Measurements from ENCODE around the gene KREMEN1.
"Not testable (repeated sequence)": the region's sequence is repeated elsewhere in the genome, so short reads cannot be mapped to it uniquely, and the experiment has no call there.

The KREMEN1 gene

GRCh38 chr22:29109822-29110221 lies 37.0 kb downstream of the KREMEN1 start:
- no peak for DNase-seq

GRCh38 chr22:29110946-29111345 lies 38.1 kb downstream of the KREMEN1 start:
- DNase-seq: no peak

- DNase-seq: no peak
Measured at GRCh38 chr22:29112121-29112520, 39.3 kb downstream of the KREMEN1 start.

GRCh38 chr22:29112681-29113080 lies 39.8 kb downstream of the KREMEN1 start:
- no peak for DNase-seq

GRCh38 chr22:29113319-29113718 lies 40.5 kb downstream of the KREMEN1 start:
- no peak for DNase-seq

GRCh38 chr22:29114392-29114791 lies 41.6 kb downstream of the KREMEN1 start:
- no peak for DNase-seq

- no peak for DNase-seq
Measured at GRCh38 chr22:29115682-29116288, 43.0 kb downstream of the KREMEN1 start.

- DNase-seq: no peak
Measured at GRCh38 chr22:29116397-29117123, 43.7 kb downstream of the KREMEN1 start.

- peak in 1 of 2 donors; percentile 18 for DNase-seq
Measured at GRCh38 chr22:29117799-29118477, 45.1 kb downstream of the KREMEN1 start.

GRCh38 chr22:29120098-29120912 lies 47.5 kb downstream of the KREMEN1 start:
- not testable (repeated sequence) for DNase-seq

- DNase-seq: no peak
Measured at GRCh38 chr22:29121124-29121523, 48.3 kb downstream of the KREMEN1 start.

GRCh38 chr22:29122041-29122440 lies 49.2 kb downstream of the KREMEN1 start:
- no peak for DNase-seq

GRCh38 chr22:29124777-29125442 lies 52.1 kb downstream of the KREMEN1 start:
- DNase-seq: no peak

GRCh38 chr22:29125443-29125778 lies 52.6 kb downstream of the KREMEN1 start:
- DNase-seq: no peak

GRCh38 chr22:29125844-29126243 lies 53.0 kb downstream of the KREMEN1 start:
- DNase-seq: no peak

GRCh38 chr22:29126670-29127395 lies 54.0 kb downstream of the KREMEN1 start:
- no peak for DNase-seq

- no peak for DNase-seq
Measured at GRCh38 chr22:29128891-29129807, 56.3 kb downstream of the KREMEN1 start.

- no peak for DNase-seq
Measured at GRCh38 chr22:29129808-29130140, 56.9 kb downstream of the KREMEN1 start.

GRCh38 chr22:29130476-29130875 lies 57.6 kb downstream of the KREMEN1 start:
- DNase-seq: no peak

GRCh38 chr22:29133603-29134133 lies 60.8 kb downstream of the KREMEN1 start:
- DNase-seq: no peak

- DNase-seq: no peak
Measured at GRCh38 chr22:29134448-29134847, 61.6 kb downstream of the KREMEN1 start.

Measured in CD4-positive, alpha-beta T cell treated with Interferon alpha-2 for 1 hour (primary cell).